ENCODE results near the gene APPBP2. TPM values are rescaled to one million over a fixed set of nuclear protein-coding genes. Genes with fewer than 3 reads are reported as not detected.
"Not testable (repeated sequence)": the region's sequence is repeated elsewhere in the genome, so short reads cannot be mapped to it uniquely, and the experiment has no call there.

Gene APPBP2
- total RNA-seq, 1 donor from 2014 or later: 34.8 TPM

- peaks cover 14% of the 10 kb centered on the region for H3K4me1 Mint-ChIP-seq (ENCODE audit: unreplicated experiment)
- no peaks in the 10 kb centered on the region for H3K27me3 Mint-ChIP-seq (ENCODE audit: unreplicated experiment)
- no peak overlapping the region for H3K4me3 Mint-ChIP-seq (ENCODE audit: unreplicated experiment)
Observed at GRCh38 chr17:60519795-60520194, 6.2 kb downstream of the APPBP2 start.

GRCh38 chr17:60515683-60516082 is 10.4 kb downstream of the APPBP2 start:
- not testable (repeated sequence) for DNase-seq (ENCODE audit: low spot score); H3K9me3 Mint-ChIP-seq (ENCODE audit: unreplicated experiment); H3K4me3 Mint-ChIP-seq (ENCODE audit: unreplicated experiment); H3K27ac Mint-ChIP-seq (ENCODE audit: unreplicated experiment); H3K27me3 Mint-ChIP-seq (ENCODE audit: unreplicated experiment); H3K4me1 Mint-ChIP-seq (ENCODE audit: unreplicated experiment)
- peaks cover 12% of the 10 kb centered on the region for H3K36me3 Mint-ChIP-seq (ENCODE audit: low read depth, unreplicated experiment)

More at GRCh38 chr17:60519795-60520194, 6.2 kb downstream of the APPBP2 start:
- no peak for TF ChIP-seq CTCF (IDR thresholded peaks at IDR 0.05; ENCODE audit: unreplicated experiment)
- DNase-seq (ENCODE audit: low spot score): no peak
- Mint-ChIP-seq H3K36me3 (ENCODE audit: low read depth, unreplicated experiment) (peaks cover 11% of the 10 kb centered on the region), H3K27ac (ENCODE audit: unreplicated experiment) (no peak overlapping the region), H3K9me3 (ENCODE audit: unreplicated experiment) (no peaks in the 10 kb centered on the region)

GRCh38 chr17:60515199-60515598 is 10.8 kb downstream of the APPBP2 start:
- not testable (repeated sequence) for H3K27me3 Mint-ChIP-seq (ENCODE audit: unreplicated experiment); H3K9me3 Mint-ChIP-seq (ENCODE audit: unreplicated experiment); DNase-seq (ENCODE audit: low spot score); H3K4me3 Mint-ChIP-seq (ENCODE audit: unreplicated experiment); H3K4me1 Mint-ChIP-seq (ENCODE audit: unreplicated experiment); H3K36me3 Mint-ChIP-seq (ENCODE audit: low read depth, unreplicated experiment); H3K27ac Mint-ChIP-seq (ENCODE audit: unreplicated experiment)

DNA sequence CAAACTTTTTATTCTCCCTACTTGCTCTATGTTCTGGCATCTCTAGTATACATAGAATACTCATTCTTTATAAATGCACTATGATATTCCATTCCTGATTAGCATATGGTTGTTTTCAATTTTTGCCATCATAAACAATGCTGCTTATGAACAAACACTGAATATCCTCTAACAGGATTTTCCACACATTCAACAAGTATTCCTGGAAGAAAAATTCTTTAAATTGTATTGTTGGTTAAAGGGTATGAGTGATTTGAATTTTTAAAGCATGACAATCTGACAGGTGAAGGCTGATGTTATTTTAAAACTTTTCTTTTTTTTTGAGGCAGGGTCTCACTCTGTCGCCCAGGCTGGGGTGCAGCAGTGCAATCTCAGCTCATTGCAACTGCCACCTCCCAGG is 11.5 kb downstream of the APPBP2 start:
- H3K4me1 Mint-ChIP-seq (ENCODE audit: unreplicated experiment): peaks cover 6% of the 10 kb centered on the region
- TF ChIP-seq CTCF (IDR thresholded peaks at IDR 0.05; ENCODE audit: unreplicated experiment): no peak

GRCh38 chr17:60514053-60514452 is 12.0 kb downstream of the APPBP2 start:
- peaks cover 6% of the 10 kb centered on the region for H3K4me1 Mint-ChIP-seq (ENCODE audit: unreplicated experiment)
- H3K36me3 Mint-ChIP-seq (ENCODE audit: low read depth, unreplicated experiment): peaks cover 10% of the 10 kb centered on the region
- TF ChIP-seq CTCF (IDR thresholded peaks at IDR 0.05; ENCODE audit: unreplicated experiment): no peak
- no peaks in the 10 kb centered on the region for H3K9me3 Mint-ChIP-seq (ENCODE audit: unreplicated experiment)
- no peak for DNase-seq (ENCODE audit: low spot score)
- H3K27me3 Mint-ChIP-seq (ENCODE audit: unreplicated experiment): no peaks in the 10 kb centered on the region
- H3K27ac Mint-ChIP-seq (ENCODE audit: unreplicated experiment): no peak overlapping the region
- no peak overlapping the region for H3K4me3 Mint-ChIP-seq (ENCODE audit: unreplicated experiment)

More for the DNA sequence above, 11.5 kb downstream of the APPBP2 start:
- Mint-ChIP-seq H3K36me3 (ENCODE audit: low read depth, unreplicated experiment) (peaks cover 10% of the 10 kb centered on the region), H3K27me3 (ENCODE audit: unreplicated experiment) (no peaks in the 10 kb centered on the region), H3K4me3 (ENCODE audit: unreplicated experiment) (no peak overlapping the region), H3K27ac (ENCODE audit: unreplicated experiment) (no peak overlapping the region), H3K9me3 (ENCODE audit: unreplicated experiment) (no peaks in the 10 kb centered on the region)
- no peak for DNase-seq (ENCODE audit: low spot score)

DNA sequence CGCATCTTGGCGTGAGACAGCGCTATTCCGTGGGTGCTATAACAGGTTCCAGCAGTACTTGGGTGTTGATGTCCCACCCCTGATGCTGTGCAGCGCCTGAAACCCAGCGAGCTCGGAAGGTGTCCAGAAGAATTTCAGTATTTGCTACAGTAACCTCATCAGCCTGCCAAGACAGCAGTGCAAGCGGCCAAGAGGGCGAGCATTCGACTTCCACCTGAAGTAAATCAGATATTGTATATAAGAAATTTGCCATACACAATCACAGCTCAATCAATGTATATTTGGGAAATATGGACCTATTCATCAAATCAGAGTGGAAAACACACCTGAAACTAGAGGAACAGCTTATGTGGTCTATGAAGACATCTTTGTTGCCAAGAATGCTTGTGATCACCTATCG is 13.0 kb downstream of the APPBP2 start:
- TF ChIP-seq CTCF (IDR thresholded peaks at IDR 0.05; ENCODE audit: unreplicated experiment): no peak
- no peak overlapping the region for H3K4me3 Mint-ChIP-seq (ENCODE audit: unreplicated experiment)
- H3K9me3 Mint-ChIP-seq (ENCODE audit: unreplicated experiment): no peaks in the 10 kb centered on the region
- H3K27me3 Mint-ChIP-seq (ENCODE audit: unreplicated experiment): no peaks in the 10 kb centered on the region
- DNase-seq (ENCODE audit: low spot score): no peak
- H3K36me3 Mint-ChIP-seq (ENCODE audit: low read depth, unreplicated experiment): peaks cover 6% of the 10 kb centered on the region
- H3K4me1 Mint-ChIP-seq (ENCODE audit: unreplicated experiment): peaks cover 4% of the 10 kb centered on the region
- H3K27ac Mint-ChIP-seq (ENCODE audit: unreplicated experiment): no peak overlapping the region

All from endothelial cell (in vitro differentiated cells).